Liver (tissue), 3 donors: Measurements from ENCODE around the gene ZMYND10.

Source experiments
- ATF3 ChIP-seq: IDR thresholded peaks from 2 replicates; pipeline ENCODE4 v1.6.1; 2016; ENCODE audit warnings: antibody characterized with exemption
- FOXA1 ChIP-seq: IDR thresholded peaks from 2 replicates; pipeline ENCODE4 v1.6.1; 2016; ENCODE audit warnings: antibody characterized with exemption
- GABPA ChIP-seq, 2 donors: IDR thresholded peaks in 1 of 2; conservative IDR thresholded peaks in 1 of 2; 2 replicates each; pipeline ENCODE4 v1.6.1; 2016; ENCODE audit warnings: antibody characterized with exemption in 2 of 2, mild to moderate bottlenecking in 1 of 2, moderate library complexity in 1 of 2
- HNF4A ChIP-seq, 2 donors: conservative IDR thresholded peaks; 2 replicates each; pipeline ENCODE4 v1.6.1; 2016; ENCODE audit warnings: antibody characterized with exemption in 2 of 2, mild to moderate bottlenecking in 2 of 2
- HNF4G ChIP-seq: IDR thresholded peaks from 2 replicates; pipeline ENCODE4 v1.6.1; 2016; ENCODE audit warnings: antibody characterized with exemption
- RAD21 ChIP-seq, 2 donors: IDR thresholded peaks; 2 replicates each; pipeline ENCODE4 v1.6.1; 2016; ENCODE audit warnings: antibody characterized with exemption in 2 of 2, mild to moderate bottlenecking in 2 of 2
- TAF1 ChIP-seq: conservative IDR thresholded peaks from 2 replicates; pipeline ENCODE4 v1.6.1; 2016; ENCODE audit warnings: antibody characterized with exemption, mild to moderate bottlenecking
- YY1 ChIP-seq: IDR thresholded peaks from 2 replicates; pipeline ENCODE4 v1.6.1; 2016; ENCODE audit warnings: antibody characterized with exemption, mild to moderate bottlenecking
- ZBTB33 ChIP-seq: IDR thresholded peaks from 2 replicates; pipeline ENCODE4 v1.6.1; 2016; ENCODE audit warnings: antibody characterized with exemption
- TF ChIP-seq, protein P1 (sequence below): fragments of 150-350 bp; IDR thresholded peaks from 2 replicates; pipeline ENCODE4 v1.5.1; 2017; ENCODE audit warnings: improper control_type of control experiment, low read depth, low read length; ENCODE audit not compliant: missing input control
- TF ChIP-seq, protein P2 (sequence below): IDR thresholded peaks from 2 replicates; pipeline ENCODE4 v1.6.1; 2016; ENCODE audit warnings: antibody characterized with exemption
- TF ChIP-seq, protein P3 (sequence below): IDR thresholded peaks from 2 replicates; pipeline ENCODE4 v1.6.1; 2016; ENCODE audit warnings: antibody characterized with exemption, mild to moderate bottlenecking
- donor health status: healthy.
- donor health status: healthy.

DNA sequence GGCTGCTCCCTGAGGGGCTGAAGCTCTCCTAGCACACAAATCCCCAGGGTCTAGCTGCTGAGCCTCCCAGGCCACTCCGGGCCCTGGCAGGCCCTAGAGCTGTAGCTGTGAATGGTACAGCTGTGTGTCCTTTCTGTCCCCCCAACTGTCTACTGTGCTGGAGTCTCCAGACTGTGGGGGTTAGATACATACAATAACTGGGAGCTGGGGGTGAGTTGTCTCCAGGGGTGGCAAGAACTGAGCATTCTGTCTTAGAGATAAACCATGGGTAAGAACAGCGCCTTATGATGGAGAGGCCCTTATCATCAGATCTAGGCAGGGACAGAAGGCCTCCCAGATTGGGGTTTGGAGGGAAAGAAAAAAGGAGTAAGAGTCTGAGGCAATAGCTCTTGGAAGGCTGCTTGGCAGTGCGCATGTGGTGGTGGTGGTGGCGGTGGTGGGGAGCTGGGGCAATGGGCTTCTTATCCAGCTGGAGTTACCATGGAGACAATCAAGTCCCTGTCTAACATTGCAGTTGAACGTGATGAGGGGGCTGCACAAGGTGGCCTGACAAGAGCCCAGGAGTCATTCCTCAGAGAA, 8.7 kb upstream of the ZMYND10 start:
- TF ChIP-seq, protein P1, sequence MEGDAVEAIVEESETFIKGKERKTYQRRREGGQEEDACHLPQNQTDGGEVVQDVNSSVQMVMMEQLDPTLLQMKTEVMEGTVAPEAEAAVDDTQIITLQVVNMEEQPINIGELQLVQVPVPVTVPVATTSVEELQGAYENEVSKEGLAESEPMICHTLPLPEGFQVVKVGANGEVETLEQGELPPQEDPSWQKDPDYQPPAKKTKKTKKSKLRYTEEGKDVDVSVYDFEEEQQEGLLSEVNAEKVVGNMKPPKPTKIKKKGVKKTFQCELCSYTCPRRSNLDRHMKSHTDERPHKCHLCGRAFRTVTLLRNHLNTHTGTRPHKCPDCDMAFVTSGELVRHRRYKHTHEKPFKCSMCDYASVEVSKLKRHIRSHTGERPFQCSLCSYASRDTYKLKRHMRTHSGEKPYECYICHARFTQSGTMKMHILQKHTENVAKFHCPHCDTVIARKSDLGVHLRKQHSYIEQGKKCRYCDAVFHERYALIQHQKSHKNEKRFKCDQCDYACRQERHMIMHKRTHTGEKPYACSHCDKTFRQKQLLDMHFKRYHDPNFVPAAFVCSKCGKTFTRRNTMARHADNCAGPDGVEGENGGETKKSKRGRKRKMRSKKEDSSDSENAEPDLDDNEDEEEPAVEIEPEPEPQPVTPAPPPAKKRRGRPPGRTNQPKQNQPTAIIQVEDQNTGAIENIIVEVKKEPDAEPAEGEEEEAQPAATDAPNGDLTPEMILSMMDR: no peak
- no peak for TF ChIP-seq TAF1
- TF ChIP-seq RAD21 (IDR thresholded peaks at IDR 0.05): no peak
- TF ChIP-seq, protein P2, sequence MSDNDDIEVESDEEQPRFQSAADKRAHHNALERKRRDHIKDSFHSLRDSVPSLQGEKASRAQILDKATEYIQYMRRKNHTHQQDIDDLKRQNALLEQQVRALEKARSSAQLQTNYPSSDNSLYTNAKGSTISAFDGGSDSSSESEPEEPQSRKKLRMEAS: no peak
- TF ChIP-seq ATF3: no peak
- TF ChIP-seq HNF4A (conservative IDR thresholded peaks at IDR 0.05): no peak
- no peak for TF ChIP-seq FOXA1
- TF ChIP-seq YY1: no peak
- no peak for TF ChIP-seq ZBTB33
- no peak for TF ChIP-seq GABPA (IDR thresholded peaks at IDR 0.05 in 1 of 2, conservative IDR thresholded peaks at IDR 0.05 in 1 of 2)
- no peak for TF ChIP-seq HNF4G
- TF ChIP-seq, protein P3, sequence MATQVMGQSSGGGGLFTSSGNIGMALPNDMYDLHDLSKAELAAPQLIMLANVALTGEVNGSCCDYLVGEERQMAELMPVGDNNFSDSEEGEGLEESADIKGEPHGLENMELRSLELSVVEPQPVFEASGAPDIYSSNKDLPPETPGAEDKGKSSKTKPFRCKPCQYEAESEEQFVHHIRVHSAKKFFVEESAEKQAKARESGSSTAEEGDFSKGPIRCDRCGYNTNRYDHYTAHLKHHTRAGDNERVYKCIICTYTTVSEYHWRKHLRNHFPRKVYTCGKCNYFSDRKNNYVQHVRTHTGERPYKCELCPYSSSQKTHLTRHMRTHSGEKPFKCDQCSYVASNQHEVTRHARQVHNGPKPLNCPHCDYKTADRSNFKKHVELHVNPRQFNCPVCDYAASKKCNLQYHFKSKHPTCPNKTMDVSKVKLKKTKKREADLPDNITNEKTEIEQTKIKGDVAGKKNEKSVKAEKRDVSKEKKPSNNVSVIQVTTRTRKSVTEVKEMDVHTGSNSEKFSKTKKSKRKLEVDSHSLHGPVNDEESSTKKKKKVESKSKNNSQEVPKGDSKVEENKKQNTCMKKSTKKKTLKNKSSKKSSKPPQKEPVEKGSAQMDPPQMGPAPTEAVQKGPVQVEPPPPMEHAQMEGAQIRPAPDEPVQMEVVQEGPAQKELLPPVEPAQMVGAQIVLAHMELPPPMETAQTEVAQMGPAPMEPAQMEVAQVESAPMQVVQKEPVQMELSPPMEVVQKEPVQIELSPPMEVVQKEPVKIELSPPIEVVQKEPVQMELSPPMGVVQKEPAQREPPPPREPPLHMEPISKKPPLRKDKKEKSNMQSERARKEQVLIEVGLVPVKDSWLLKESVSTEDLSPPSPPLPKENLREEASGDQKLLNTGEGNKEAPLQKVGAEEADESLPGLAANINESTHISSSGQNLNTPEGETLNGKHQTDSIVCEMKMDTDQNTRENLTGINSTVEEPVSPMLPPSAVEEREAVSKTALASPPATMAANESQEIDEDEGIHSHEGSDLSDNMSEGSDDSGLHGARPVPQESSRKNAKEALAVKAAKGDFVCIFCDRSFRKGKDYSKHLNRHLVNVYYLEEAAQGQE: no peak
